ENCODE data around the gene FBXO41.

Gene FBXO41

GRCh38 chr2:73238976-73239375, 45.3 kb downstream of the FBXO41 start:
- DNase-seq = no peak

GRCh38 chr2:73238149-73238548, 46.1 kb downstream of the FBXO41 start:
- no peak for DNase-seq

GRCh38 chr2:73237168-73237567, 47.1 kb downstream of the FBXO41 start:
- DNase-seq = no peak

GRCh38 chr2:73235315-73236028, 48.8 kb downstream of the FBXO41 start:
- DNase-seq = no peak

- peak; percentile 85 for DNase-seq
Observed at GRCh38 chr2:73233932-73234832, 50.1 kb downstream of the FBXO41 start, which contains the start of gene CCT7. CCT7 (plus strand) TSS chr2:73234308; CDS start chr2:73234379, 71 bp downstream.

GRCh38 chr2:73233154-73233931, 50.9 kb downstream of the FBXO41 start, which contains the start of gene PRADC1:
PRADC1 (minus strand) TSS chr2:73233239; CDS start chr2:73233160, 79 bp downstream.
- DNase-seq = peak; percentile 99

- DNase-seq = no peak
Observed at GRCh38 chr2:73232403-73233153, 51.7 kb downstream of the FBXO41 start.

- DNase-seq = no peak
Observed at GRCh38 chr2:73228631-73229030, 55.6 kb downstream of the FBXO41 start.

GRCh38 chr2:73227086-73227485, 57.2 kb downstream of the FBXO41 start:
- DNase-seq = no peak

GRCh38 chr2:73225513-73226360, 58.5 kb downstream of the FBXO41 start:
- DNase-seq = no peak

- DNase-seq = no peak
Observed at GRCh38 chr2:73223821-73224220, 60.5 kb downstream of the FBXO41 start.

- DNase-seq = no peak
Observed at GRCh38 chr2:73218298-73218697, 66.0 kb downstream of the FBXO41 start.

- DNase-seq = no peak
Observed at GRCh38 chr2:73217826-73218225, 66.5 kb downstream of the FBXO41 start.

GRCh38 chr2:73217160-73217559, 67.1 kb downstream of the FBXO41 start:
- DNase-seq = no peak

GRCh38 chr2:73215254-73215653, 69.0 kb downstream of the FBXO41 start:
- no peak for DNase-seq

GRCh38 chr2:73214120-73215035, 69.9 kb downstream of the FBXO41 start, which contains the start of gene SMYD5:
SMYD5 (plus strand) TSS chr2:73214245; CDS start chr2:73214267, 22 bp downstream.
- peak; percentile 60 for DNase-seq

- peak; percentile 43 for DNase-seq
Observed at GRCh38 chr2:73212448-73213176, 71.7 kb downstream of the FBXO41 start.

GRCh38 chr2:73212098-73212447, 72.2 kb downstream of the FBXO41 start:
- no peak for DNase-seq

- DNase-seq = no peak
Observed at GRCh38 chr2:73210696-73211095, 73.6 kb downstream of the FBXO41 start.
